Gastroesophageal sphincter (tissue), 3 donors: ENCODE measurements around the gene ALKBH4.

Experiments used
- POLR2A ChIP-seq, 2 donors: fragments of 450-650 bp; IDR thresholded peaks; one replicate each; pipeline ENCODE4 v1.6.1; 2017; ENCODE audit warnings: antibody characterized with exemption in 2 of 2, mild to moderate bottlenecking in 2 of 2, moderate library complexity in 1 of 2
- POLR2AphosphoS5 ChIP-seq: sonication (generic); formaldehyde crosslinking; IDR thresholded peaks from one replicate; pipeline ENCODE4 v1.6.1; 2017; ENCODE audit warnings: antibody characterized with exemption
- TF ChIP-seq, protein P1 (sequence below), 4 experiments: fragments of 200-600 bp in 2 of 4; fragments of 450-650 bp in 2 of 4; sonication (generic) in 1 of 4; IDR thresholded peaks; one replicate each; pipeline ENCODE4 v1.5.1; 2017 to 2019; ENCODE audit warnings: antibody characterized with exemption in 4 of 4, mild to moderate bottlenecking in 2 of 4, moderate library complexity in 2 of 4

DNA sequence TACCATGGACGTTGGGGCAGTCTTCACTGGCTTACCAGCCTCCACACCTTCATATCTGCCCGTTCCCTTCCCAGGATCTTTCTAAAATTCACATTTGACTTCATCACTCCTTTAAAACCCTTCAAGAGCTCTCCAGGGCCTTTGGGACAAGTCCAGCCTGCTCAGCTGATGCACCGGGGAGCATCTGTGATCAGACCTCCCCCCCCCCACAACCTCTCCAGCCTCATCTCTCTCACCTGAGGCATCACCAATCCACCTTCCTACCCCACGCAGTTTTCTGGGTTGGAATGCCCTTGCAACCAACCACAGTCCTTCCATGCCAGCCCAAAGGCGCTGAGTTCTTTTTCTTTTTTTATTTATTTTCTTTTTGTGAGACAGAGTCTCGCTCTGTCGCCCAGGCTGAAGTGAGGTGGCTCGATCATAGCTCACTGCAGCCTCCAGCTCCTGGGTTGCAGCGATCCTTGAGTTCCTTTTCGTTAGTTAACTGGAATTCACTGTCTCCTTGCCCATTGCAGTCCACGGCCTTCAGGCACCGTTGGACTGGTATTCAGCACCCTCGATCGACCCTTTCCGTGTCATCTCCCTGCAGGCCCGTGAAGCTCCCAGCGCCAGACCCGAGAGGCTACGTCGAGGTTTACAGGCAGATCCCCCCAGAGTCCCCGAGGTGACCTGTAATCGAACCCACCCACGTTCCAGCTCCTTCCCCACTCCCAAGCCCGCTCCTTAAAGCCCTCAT is 654 bp downstream of the ALKBH4 start:
- TF ChIP-seq POLR2AphosphoS5 = no peak
- TF ChIP-seq, protein P1, sequence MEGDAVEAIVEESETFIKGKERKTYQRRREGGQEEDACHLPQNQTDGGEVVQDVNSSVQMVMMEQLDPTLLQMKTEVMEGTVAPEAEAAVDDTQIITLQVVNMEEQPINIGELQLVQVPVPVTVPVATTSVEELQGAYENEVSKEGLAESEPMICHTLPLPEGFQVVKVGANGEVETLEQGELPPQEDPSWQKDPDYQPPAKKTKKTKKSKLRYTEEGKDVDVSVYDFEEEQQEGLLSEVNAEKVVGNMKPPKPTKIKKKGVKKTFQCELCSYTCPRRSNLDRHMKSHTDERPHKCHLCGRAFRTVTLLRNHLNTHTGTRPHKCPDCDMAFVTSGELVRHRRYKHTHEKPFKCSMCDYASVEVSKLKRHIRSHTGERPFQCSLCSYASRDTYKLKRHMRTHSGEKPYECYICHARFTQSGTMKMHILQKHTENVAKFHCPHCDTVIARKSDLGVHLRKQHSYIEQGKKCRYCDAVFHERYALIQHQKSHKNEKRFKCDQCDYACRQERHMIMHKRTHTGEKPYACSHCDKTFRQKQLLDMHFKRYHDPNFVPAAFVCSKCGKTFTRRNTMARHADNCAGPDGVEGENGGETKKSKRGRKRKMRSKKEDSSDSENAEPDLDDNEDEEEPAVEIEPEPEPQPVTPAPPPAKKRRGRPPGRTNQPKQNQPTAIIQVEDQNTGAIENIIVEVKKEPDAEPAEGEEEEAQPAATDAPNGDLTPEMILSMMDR (IDR thresholded peaks at IDR 0.05) = no peak
- TF ChIP-seq POLR2A (IDR thresholded peaks at IDR 0.05) = no peak
